RWPE2 (cell line): ENCODE data around the gene ITIH5.

ENCODE experiments used
- ATAC-seq: fragments of 200-7000 bp; cut with Tn5 transposase; 3 replicates; pipeline ENCODE4 v1.9.1; 2021; ENCODE audit warnings: low read depth
- DNase-seq: peaks from one replicate; pipeline ENCODE4 v3.0.0-alpha.2; 2020; ENCODE audit warnings: low spot score
- H3K27ac ChIP-seq: fragments of 450-650 bp; 2 replicates; pipeline ENCODE4 v1.5.1; 2017; ENCODE audit warnings: mild to moderate bottlenecking; ENCODE audit not compliant: poor library complexity, severe bottlenecking
- H3K27me3 ChIP-seq: fragments of 250-450 bp; sonication (Bioruptor Pico); 2 replicates; pipeline ENCODE4 v1.5.1; 2021; ENCODE audit warnings: mild to moderate bottlenecking, moderate library complexity; ENCODE audit not compliant: insufficient read depth, poor library complexity, severe bottlenecking
- H3K36me3 ChIP-seq: fragments of 250-450 bp; sonication (Bioruptor Pico); 2 replicates; pipeline ENCODE4 v1.5.1; 2020; ENCODE audit warnings: low read depth, mild to moderate bottlenecking, moderate library complexity
- H3K4me1 ChIP-seq: fragments of 250-450 bp; sonication (Bioruptor Pico); 2 replicates; pipeline ENCODE4 v1.5.1; 2021; ENCODE audit warnings: mild to moderate bottlenecking, moderate library complexity; ENCODE audit not compliant: insufficient read depth, poor library complexity, severe bottlenecking
- H3K4me3 ChIP-seq: fragments of 250-450 bp; sonication (Bioruptor Pico); 2 replicates; pipeline ENCODE4 v1.5.1; 2021; ENCODE audit warnings: mild to moderate bottlenecking, moderate library complexity; ENCODE audit not compliant: severe bottlenecking
- H3K9me3 ChIP-seq: fragments of 250-450 bp; sonication (Bioruptor Pico); 2 replicates; pipeline ENCODE4 v1.5.1; 2021; ENCODE audit warnings: mild to moderate bottlenecking, moderate library complexity; ENCODE audit not compliant: severe bottlenecking
- TF ChIP-seq, protein P1 (sequence below): fragments of 450-650 bp; IDR thresholded peaks from one replicate; pipeline ENCODE4 v1.5.1; 2017; ENCODE audit warnings: mild to moderate bottlenecking, moderate library complexity; ENCODE audit not compliant: poor library complexity, severe bottlenecking

Gene ITIH5

DNA sequence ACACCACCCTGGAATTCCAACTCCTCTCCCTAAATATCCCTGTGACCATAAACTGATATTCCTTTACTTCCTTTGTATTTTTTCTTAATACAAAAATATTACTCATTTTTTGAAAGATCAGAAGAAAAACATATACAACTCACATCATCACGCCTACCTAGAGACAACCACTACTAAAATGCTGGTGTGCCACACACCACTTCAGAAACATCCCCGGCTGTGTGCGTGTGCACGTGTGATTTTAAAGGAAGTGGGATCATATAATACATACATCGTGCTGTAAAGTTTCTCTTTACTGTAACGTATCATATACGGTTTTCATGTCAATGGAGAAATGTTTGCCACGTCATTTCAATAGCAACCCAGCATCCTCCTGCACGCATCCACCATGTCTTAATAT is 76.5 kb downstream of the ITIH5 start:
- TF ChIP-seq, protein P1, sequence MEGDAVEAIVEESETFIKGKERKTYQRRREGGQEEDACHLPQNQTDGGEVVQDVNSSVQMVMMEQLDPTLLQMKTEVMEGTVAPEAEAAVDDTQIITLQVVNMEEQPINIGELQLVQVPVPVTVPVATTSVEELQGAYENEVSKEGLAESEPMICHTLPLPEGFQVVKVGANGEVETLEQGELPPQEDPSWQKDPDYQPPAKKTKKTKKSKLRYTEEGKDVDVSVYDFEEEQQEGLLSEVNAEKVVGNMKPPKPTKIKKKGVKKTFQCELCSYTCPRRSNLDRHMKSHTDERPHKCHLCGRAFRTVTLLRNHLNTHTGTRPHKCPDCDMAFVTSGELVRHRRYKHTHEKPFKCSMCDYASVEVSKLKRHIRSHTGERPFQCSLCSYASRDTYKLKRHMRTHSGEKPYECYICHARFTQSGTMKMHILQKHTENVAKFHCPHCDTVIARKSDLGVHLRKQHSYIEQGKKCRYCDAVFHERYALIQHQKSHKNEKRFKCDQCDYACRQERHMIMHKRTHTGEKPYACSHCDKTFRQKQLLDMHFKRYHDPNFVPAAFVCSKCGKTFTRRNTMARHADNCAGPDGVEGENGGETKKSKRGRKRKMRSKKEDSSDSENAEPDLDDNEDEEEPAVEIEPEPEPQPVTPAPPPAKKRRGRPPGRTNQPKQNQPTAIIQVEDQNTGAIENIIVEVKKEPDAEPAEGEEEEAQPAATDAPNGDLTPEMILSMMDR: no peak
- ATAC-seq: no peak

GRCh38 chr10:7589748-7590147 is 77.0 kb downstream of the ITIH5 start:
- Histone ChIP-seq H3K36me3 (no peaks in the 10 kb centered on the region), H3K9me3 (no peaks in the 10 kb centered on the region), H3K27me3 (no peaks in the 10 kb centered on the region), H3K4me1 (no peaks in the 10 kb centered on the region), H3K27ac (no peak overlapping the region), H3K4me3 (no peak overlapping the region)
- DNase-seq (no peak), ATAC-seq (no peak)
- TF ChIP-seq, protein P1: no peak

More for the DNA sequence above, 76.5 kb downstream of the ITIH5 start:
- Histone ChIP-seq H3K4me1 (no peaks in the 10 kb centered on the region), H3K9me3 (no peaks in the 10 kb centered on the region), H3K36me3 (no peaks in the 10 kb centered on the region), H3K27me3 (no peaks in the 10 kb centered on the region), H3K4me3 (no peak overlapping the region), H3K27ac (no peak overlapping the region)
- DNase-seq: no peak

DNA sequence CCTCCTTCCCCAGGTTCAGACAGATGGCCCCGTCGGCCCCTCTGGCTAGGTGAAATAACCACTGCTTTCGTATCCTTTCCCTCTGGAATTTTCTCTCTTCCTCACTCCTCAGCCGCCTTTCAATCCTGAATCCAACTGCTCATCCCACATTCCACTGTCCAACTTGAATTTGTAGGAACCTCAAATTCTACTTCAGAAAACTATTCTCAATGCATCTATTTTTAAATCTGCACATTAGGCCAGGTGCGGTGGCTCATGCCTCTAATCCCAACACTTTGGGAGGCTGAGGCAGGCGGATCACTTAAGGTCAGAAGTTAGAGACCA is 78.9 kb downstream of the ITIH5 start:
- ATAC-seq: no peak
- no peaks in the 10 kb centered on the region for H3K4me1 ChIP-seq
- TF ChIP-seq, protein P1: no peak
- no peak for DNase-seq
- H3K27me3 ChIP-seq: no peaks in the 10 kb centered on the region
- no peak overlapping the region for H3K4me3 ChIP-seq
- no peaks in the 10 kb centered on the region for H3K36me3 ChIP-seq
- H3K9me3 ChIP-seq: no peaks in the 10 kb centered on the region
- H3K27ac ChIP-seq: no peak overlapping the region

GRCh38 chr10:7587168-7587864 is 79.5 kb downstream of the ITIH5 start:
- H3K27me3 ChIP-seq: no peaks in the 10 kb centered on the region
- H3K27ac ChIP-seq: no peak overlapping the region
- H3K4me3 ChIP-seq: no peak overlapping the region
- H3K4me1 ChIP-seq: no peaks in the 10 kb centered on the region
- TF ChIP-seq, protein P1: no peak
- no peaks in the 10 kb centered on the region for H3K36me3 ChIP-seq
- ATAC-seq (no peak), DNase-seq (no peak)
- H3K9me3 ChIP-seq: no peaks in the 10 kb centered on the region

GRCh38 chr10:7585228-7585627 is 81.5 kb downstream of the ITIH5 start:
- ATAC-seq: no peak
- Histone ChIP-seq H3K4me3 (no peak overlapping the region), H3K36me3 (no peaks in the 10 kb centered on the region), H3K27ac (no peak overlapping the region), H3K4me1 (no peaks in the 10 kb centered on the region), H3K9me3 (no peaks in the 10 kb centered on the region), H3K27me3 (no peaks in the 10 kb centered on the region)
- DNase-seq: no peak
- TF ChIP-seq, protein P1: no peak
